Testis (tissue), 3 donors: Measurements from ENCODE around the gene IGSF8. TPM values are rescaled to one million over a fixed set of nuclear protein-coding genes. Genes with fewer than 3 reads are reported as not detected.

Experiments
- DNase-seq: peaks from one replicate; pipeline ENCODE4 v3.0.0-alpha.2; 2019
- H3K27ac ChIP-seq, 2 donors: fragments of 200-600 bp; sonication (generic); one replicate each; pipeline ENCODE4 v1.5.1; 2019
- H3K27me3 ChIP-seq: fragments of 200-600 bp; sonication (generic); one replicate; pipeline ENCODE4 v1.5.1; 2019
- H3K36me3 ChIP-seq: fragments of 200-600 bp; sonication (generic); one replicate; pipeline ENCODE4 v1.5.1; 2017; ENCODE audit warnings: low read depth; ENCODE audit errors: missing control alignments
- H3K4me1 ChIP-seq: fragments of 200-600 bp; sonication (generic); one replicate; pipeline ENCODE4 v1.5.1; 2019
- H3K4me3 ChIP-seq, 2 donors: fragments of 200-600 bp; sonication (generic); one replicate each; pipeline ENCODE4 v1.5.1; 2017 to 2019
- H3K9me3 ChIP-seq: fragments of 200-600 bp; sonication (generic); one replicate; pipeline ENCODE4 v1.5.1; 2017
- CTCF ChIP-seq, 3 experiments: fragments of 450-650 bp in 2 of 3; fragments of 200-600 bp in 1 of 3; sonication (generic) in 1 of 3; IDR thresholded peaks; one replicate each; pipeline ENCODE4 v1.5.1; 2016 to 2019; ENCODE audit warnings: antibody characterized with exemption in 3 of 3, mild to moderate bottlenecking in 2 of 3, moderate library complexity in 1 of 3
- POLR2A ChIP-seq: fragments of 450-650 bp; IDR thresholded peaks from one replicate; pipeline ENCODE4 v1.6.1; 2017; ENCODE audit warnings: antibody characterized with exemption, mild to moderate bottlenecking, moderate library complexity
- WGBS, 2 donors: methylation state at CpG; one replicate each; pipeline ENCODE4 v1.1.5; 2018; 5-methylcytosine and 5-hydroxymethylcytosine counted together
- intact Hi-C: fragments of 100-400 bp; cut with DNase I; formaldehyde crosslinking; loops from one replicate; pipeline ENCODE4 v1.15.1; 2023; ENCODE audit warnings: low total_unique reads
- polyA plus RNA-seq: library from polyadenylated mRNA; stranded (reverse); fragments of 350-450 nt; fragmentation: Illumina TruSeq; extraction: RNeasy Lipid Tissue Mini Kit (QIAGEN cat#74804); gene quantifications from one replicate; pipeline ENCODE4 v1.2.3, GENCODE V29; 2014; ENCODE audit warnings: low read depth, low replicate concordance; ENCODE audit not compliant: insufficient read depth
- total RNA-seq, 2 donors: library from RNA; depleted of rRNA; stranded (reverse); fragments of >200 nt; gene quantifications; one replicate each; pipeline ENCODE4 v1.2.3, GENCODE V29; 2016

Gene IGSF8
- total and polyA plus RNA-seq, 3 donors from 2014 or later = 79.8 to 119 (median 104) TPM

- TF ChIP-seq CTCF (IDR thresholded peaks at IDR 0.05) = no peak
- no peak for TF ChIP-seq POLR2A
- Histone ChIP-seq H3K9me3 (no peaks in the 10 kb centered on the region), H3K36me3 (no peaks in the 10 kb centered on the region), H3K27ac (no peak overlapping the region), H3K4me3 (no peak overlapping the region), H3K4me1 (peaks cover 18% of the 10 kb centered on the region), H3K27me3 (no peaks in the 10 kb centered on the region)
- no peak for DNase-seq
- intact Hi-C loops = no loop called here
- WGBS, 2 donors = 88 to 93% methylated on average over 11 to 14 of the region's 14 CpGs
Measured at GRCh38 chr1:160094806-160095205, 3.6 kb downstream of the IGSF8 start.

GRCh38 chr1:160094291-160094625 is 4.2 kb downstream of the IGSF8 start:
- no peak for DNase-seq
- TF ChIP-seq CTCF (IDR thresholded peaks at IDR 0.05) (no peak), POLR2A (no peak)
- no peaks in the 10 kb centered on the region for H3K36me3 ChIP-seq
- no peak overlapping the region for H3K4me3 ChIP-seq
- H3K27me3 ChIP-seq = no peaks in the 10 kb centered on the region
- 77 to 85% methylated on average over 4 of the region's 4 CpGs for WGBS, 2 donors
- no peak overlapping the region for H3K27ac ChIP-seq
- peaks cover 17% of the 10 kb centered on the region for H3K4me1 ChIP-seq
- intact Hi-C loops = no loop called here
- H3K9me3 ChIP-seq = no peaks in the 10 kb centered on the region

GRCh38 chr1:160093624-160094290 is 4.7 kb downstream of the IGSF8 start:
- no peak for DNase-seq
- TF ChIP-seq CTCF (IDR thresholded peaks at IDR 0.05) (no peak), POLR2A (no peak)
- Histone ChIP-seq H3K4me3 (no peak overlapping the region), H3K9me3 (no peaks in the 10 kb centered on the region), H3K4me1 (peaks cover 15% of the 10 kb centered on the region), H3K27me3 (no peaks in the 10 kb centered on the region), H3K36me3 (no peaks in the 10 kb centered on the region), H3K27ac (no peak overlapping the region)
- intact Hi-C loops = no loop called here
- 82 to 87% methylated on average over 10 to 21 of the region's 21 CpGs for WGBS, 2 donors

- 72 to 88% methylated on average over 4 to 9 of the region's 9 CpGs for WGBS, 2 donors
- no peaks in the 10 kb centered on the region for H3K36me3 ChIP-seq
Measured at GRCh38 chr1:160093069-160093395, 5.4 kb downstream of the IGSF8 start.

More at GRCh38 chr1:160093069-160093395, 5.4 kb downstream of the IGSF8 start:
- Histone ChIP-seq H3K27me3 (no peaks in the 10 kb centered on the region), H3K4me3 (no peak overlapping the region), H3K27ac (no peak overlapping the region), H3K4me1 (peaks cover 15% of the 10 kb centered on the region), H3K9me3 (no peaks in the 10 kb centered on the region)
- intact Hi-C loops = no loop called here
- no peak for DNase-seq
- TF ChIP-seq POLR2A = no peak
- TF ChIP-seq CTCF (IDR thresholded peaks at IDR 0.05) = no peak
